WERI-Rb-1 (cell line): ENCODE results near the gene EYA2.
"Not testable (repeated sequence)": the region's sequence is repeated elsewhere in the genome, so short reads cannot be mapped to it uniquely, and the experiment has no call there.

Experiments
- DNase-seq: peaks from one replicate; pipeline ENCODE4 v3.0.0-alpha.2; 2020
- H3K27ac ChIP-seq: fragments of 250-450 bp; sonication (Bioruptor Pico); 2 replicates; pipeline ENCODE4 v1.5.1; 2020; ENCODE audit warnings: mild to moderate bottlenecking, moderate library complexity
- H3K27me3 ChIP-seq: fragments of 250-450 bp; sonication (Bioruptor Pico); 2 replicates; pipeline ENCODE4 v1.5.1; 2021; ENCODE audit warnings: mild to moderate bottlenecking, low read depth, moderate library complexity; ENCODE audit not compliant: insufficient read depth, severe bottlenecking
- H3K36me3 ChIP-seq: fragments of 250-450 bp; sonication (Bioruptor Pico); 2 replicates; pipeline ENCODE4 v1.5.1; 2020; ENCODE audit warnings: mild to moderate bottlenecking, moderate library complexity
- H3K4me3 ChIP-seq: 2 replicates; pipeline ENCODE4 v1.5.1; 2011; ENCODE audit warnings: low read depth, mild to moderate bottlenecking, control low read depth, low read length
- H3K9me3 ChIP-seq: fragments of 250-450 bp; sonication (Bioruptor Pico); 2 replicates; pipeline ENCODE4 v1.5.1; 2021; ENCODE audit warnings: mild to moderate bottlenecking, moderate library complexity; ENCODE audit not compliant: severe bottlenecking
- TF ChIP-seq, protein P1 (sequence below): IDR thresholded peaks from 2 replicates; pipeline ENCODE4 v1.5.1; 2011; ENCODE audit warnings: low read depth, mild to moderate bottlenecking, control low read depth, inconsistent platforms, low read length

EYA2 gene

DNA sequence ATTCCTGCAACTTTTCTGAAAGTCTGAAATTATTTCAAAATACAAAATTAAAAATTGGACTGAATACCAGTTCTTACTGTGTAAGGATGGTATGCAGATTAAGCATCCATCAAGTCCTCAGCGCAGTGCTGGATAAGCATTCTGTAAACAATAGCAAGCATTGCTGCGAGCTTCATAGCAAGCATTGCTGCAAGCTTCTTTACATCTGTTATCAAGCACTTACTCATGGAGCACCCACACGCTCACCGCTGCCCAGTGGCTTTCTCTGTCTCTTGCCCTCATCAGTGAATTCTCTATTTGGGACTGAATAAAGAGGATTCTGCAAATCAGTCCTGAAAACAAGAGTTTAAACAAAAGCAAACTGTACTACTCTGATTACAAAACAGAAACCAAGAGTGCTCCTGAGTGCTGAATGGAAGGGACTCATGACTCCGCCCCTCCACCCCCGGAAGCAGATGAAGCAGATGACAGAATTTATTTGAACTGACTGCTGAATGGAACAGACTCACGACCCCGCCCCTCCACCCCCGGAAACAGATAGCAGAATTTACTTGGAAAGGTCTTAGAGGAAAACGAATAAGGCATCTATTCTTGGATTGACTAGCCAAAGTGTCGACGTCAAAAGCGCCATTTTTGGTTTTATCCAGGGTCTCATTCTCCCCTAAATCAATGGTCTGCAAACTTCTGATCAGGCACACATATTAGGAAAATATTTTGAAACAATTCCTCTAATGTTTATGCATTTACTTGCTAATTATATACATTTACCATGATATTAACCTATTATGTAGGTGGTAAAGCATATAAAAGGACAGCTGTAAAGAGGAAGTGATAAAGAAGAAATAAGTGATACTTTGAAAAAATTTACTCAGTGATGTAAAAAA, 22.1 kb upstream of the EYA2 start:
- Histone ChIP-seq H3K4me3 (no peak overlapping the region), H3K27me3 (no peaks in the 10 kb centered on the region), H3K36me3 (no peaks in the 10 kb centered on the region), H3K9me3 (peaks cover 4% of the 10 kb centered on the region), H3K27ac (no peak overlapping the region)
- TF ChIP-seq, protein P1, sequence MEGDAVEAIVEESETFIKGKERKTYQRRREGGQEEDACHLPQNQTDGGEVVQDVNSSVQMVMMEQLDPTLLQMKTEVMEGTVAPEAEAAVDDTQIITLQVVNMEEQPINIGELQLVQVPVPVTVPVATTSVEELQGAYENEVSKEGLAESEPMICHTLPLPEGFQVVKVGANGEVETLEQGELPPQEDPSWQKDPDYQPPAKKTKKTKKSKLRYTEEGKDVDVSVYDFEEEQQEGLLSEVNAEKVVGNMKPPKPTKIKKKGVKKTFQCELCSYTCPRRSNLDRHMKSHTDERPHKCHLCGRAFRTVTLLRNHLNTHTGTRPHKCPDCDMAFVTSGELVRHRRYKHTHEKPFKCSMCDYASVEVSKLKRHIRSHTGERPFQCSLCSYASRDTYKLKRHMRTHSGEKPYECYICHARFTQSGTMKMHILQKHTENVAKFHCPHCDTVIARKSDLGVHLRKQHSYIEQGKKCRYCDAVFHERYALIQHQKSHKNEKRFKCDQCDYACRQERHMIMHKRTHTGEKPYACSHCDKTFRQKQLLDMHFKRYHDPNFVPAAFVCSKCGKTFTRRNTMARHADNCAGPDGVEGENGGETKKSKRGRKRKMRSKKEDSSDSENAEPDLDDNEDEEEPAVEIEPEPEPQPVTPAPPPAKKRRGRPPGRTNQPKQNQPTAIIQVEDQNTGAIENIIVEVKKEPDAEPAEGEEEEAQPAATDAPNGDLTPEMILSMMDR = no peak
- no peak for DNase-seq

DNA sequence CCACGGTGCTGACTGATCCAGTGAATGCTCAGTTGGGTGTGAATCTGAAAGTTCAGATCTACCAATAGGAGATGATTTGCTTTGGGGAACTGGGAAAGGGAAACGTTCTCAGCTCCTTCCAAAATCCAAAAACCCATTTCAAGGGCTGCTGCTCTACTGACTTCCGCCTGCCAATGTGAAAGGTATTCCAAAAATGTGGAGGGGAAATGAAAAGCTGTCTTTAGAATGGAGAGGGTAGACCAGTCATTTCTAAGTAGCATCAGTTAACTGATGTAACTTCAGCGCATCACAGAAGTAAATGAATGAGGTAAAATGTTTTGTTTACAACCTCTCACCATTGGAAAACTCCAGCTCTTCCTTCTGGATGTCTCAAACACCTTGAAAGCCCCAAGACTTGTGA, 19.6 kb upstream of the EYA2 start:
- DNase-seq = no peak
- peaks cover 4% of the 10 kb centered on the region for H3K9me3 ChIP-seq
- H3K27ac ChIP-seq = no peak overlapping the region
- no peaks in the 10 kb centered on the region for H3K27me3 ChIP-seq
- no peak overlapping the region for H3K4me3 ChIP-seq
- H3K36me3 ChIP-seq = no peaks in the 10 kb centered on the region
- TF ChIP-seq, protein P1 = no peak

DNA sequence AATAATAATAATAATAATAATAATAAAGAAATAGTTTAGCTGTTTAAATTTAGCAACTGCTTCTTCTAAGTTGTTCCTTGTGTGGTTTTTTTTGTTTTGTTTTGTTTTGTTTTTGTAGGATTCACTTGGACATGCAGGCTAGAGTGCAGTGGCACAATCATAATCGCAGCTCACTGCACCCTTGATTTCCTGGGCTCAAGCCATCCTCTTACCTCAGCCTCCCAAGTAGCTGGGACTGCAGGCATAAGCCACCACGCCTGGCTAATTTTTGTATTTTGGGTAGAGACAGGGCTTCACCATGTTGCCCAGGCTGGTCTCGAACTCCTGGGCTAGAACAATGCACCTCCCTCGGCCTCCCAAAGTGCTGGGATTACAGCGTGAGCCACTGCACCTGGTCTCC, 15.3 kb upstream of the EYA2 start:
- Histone ChIP-seq H3K27ac (no peak overlapping the region), H3K27me3 (no peaks in the 10 kb centered on the region), H3K36me3 (no peaks in the 10 kb centered on the region), H3K4me3 (no peak overlapping the region), H3K9me3 (no peaks in the 10 kb centered on the region)
- TF ChIP-seq, protein P1 = no peak
- no peak for DNase-seq

- not testable (repeated sequence) for H3K27ac ChIP-seq, H3K36me3 ChIP-seq, DNase-seq, H3K4me3 ChIP-seq, H3K9me3 ChIP-seq, H3K27me3 ChIP-seq
These were observed 14.7 kb upstream of the EYA2 start for GRCh38 chr20:46879963-46880362.

DNA sequence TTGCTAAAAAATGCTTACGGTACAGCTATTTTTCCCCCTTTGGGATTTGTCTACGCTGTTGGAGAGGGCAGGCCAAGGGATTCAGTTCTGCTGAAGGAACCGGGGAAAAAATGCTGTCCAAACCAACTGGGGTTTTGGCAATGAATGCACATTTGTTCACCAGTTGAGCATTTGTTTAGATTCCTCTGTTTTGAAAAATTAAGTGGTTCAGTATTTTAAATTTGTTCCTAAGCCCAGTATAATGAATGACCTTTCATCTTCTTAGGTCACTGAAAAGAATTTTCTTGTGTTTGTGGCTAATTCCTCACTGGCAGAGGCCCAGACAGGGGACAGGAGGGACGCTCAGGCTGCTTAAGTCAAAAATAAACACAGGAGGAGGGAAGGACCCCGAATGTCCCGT, 10.8 kb upstream of the EYA2 start:
- no peak overlapping the region for H3K4me3 ChIP-seq
- no peak for DNase-seq
- no peak overlapping the region for H3K27ac ChIP-seq
- TF ChIP-seq, protein P1 = no peak
- no peaks in the 10 kb centered on the region for H3K36me3 ChIP-seq
- no peaks in the 10 kb centered on the region for H3K27me3 ChIP-seq
- H3K9me3 ChIP-seq = no peaks in the 10 kb centered on the region

DNA sequence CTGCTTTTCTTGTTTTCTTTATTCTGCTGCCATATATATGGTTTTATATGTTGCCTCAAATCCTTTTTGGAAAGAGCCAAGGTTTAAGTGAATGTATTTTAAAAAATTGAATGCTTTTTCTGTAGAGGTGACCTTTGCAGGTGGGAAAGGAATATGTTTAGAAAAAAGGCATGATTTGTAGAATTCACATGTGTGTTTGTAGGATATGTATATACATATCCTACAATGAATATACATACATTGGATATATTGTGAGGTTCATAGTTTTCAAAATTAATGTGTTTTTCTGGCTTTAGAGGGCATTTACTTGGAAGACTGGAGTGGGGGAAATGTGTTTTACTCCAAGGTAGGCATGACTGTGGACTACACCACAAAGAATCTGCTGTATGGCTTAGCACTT, 4.0 kb upstream of the EYA2 start:
- TF ChIP-seq, protein P1 = no peak
- Histone ChIP-seq H3K27ac (no peak overlapping the region), H3K27me3 (no peaks in the 10 kb centered on the region), H3K9me3 (peaks cover 4% of the 10 kb centered on the region), H3K4me3 (no peak overlapping the region), H3K36me3 (no peaks in the 10 kb centered on the region; the same call in 1 of the 2 replicates)
- no peak for DNase-seq
